Fibroblast of mammary gland (primary cell): ENCODE data around the gene CD300A.
A peak's percentile ranks its signal among the peaks of the same experiment; 100 is the strongest.

Source experiments
- DNase-seq: peaks from one replicate; pipeline ENCODE4 v3.0.0-alpha.2; 2010; ENCODE audit warnings: low read depth
- H3K4me3 ChIP-seq: 2 replicates; pipeline ENCODE4 v1.5.1; 2011; ENCODE audit warnings: low read depth, mild to moderate bottlenecking, low read length, moderate library complexity; ENCODE audit not compliant: control insufficient read depth
- TF ChIP-seq, protein P1 (sequence below): conservative IDR thresholded peaks from 2 replicates; pipeline ENCODE4 v1.5.1; 2011; ENCODE audit warnings: low read depth, low read length, inconsistent platforms; ENCODE audit not compliant: control insufficient read depth, insufficient read depth

Gene CD300A

GRCh38 chr17:74508156-74508555 lies 41.7 kb downstream of the CD300A start:
- no peak overlapping the region for H3K4me3 ChIP-seq
- peak; percentile 17 for DNase-seq
- TF ChIP-seq, protein P1, sequence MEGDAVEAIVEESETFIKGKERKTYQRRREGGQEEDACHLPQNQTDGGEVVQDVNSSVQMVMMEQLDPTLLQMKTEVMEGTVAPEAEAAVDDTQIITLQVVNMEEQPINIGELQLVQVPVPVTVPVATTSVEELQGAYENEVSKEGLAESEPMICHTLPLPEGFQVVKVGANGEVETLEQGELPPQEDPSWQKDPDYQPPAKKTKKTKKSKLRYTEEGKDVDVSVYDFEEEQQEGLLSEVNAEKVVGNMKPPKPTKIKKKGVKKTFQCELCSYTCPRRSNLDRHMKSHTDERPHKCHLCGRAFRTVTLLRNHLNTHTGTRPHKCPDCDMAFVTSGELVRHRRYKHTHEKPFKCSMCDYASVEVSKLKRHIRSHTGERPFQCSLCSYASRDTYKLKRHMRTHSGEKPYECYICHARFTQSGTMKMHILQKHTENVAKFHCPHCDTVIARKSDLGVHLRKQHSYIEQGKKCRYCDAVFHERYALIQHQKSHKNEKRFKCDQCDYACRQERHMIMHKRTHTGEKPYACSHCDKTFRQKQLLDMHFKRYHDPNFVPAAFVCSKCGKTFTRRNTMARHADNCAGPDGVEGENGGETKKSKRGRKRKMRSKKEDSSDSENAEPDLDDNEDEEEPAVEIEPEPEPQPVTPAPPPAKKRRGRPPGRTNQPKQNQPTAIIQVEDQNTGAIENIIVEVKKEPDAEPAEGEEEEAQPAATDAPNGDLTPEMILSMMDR, result no peak

- TF ChIP-seq, protein P1, result no peak
- DNase-seq, result peak; percentile 81
- no peak overlapping the region for H3K4me3 ChIP-seq
Observed at GRCh38 chr17:74512036-74512435, 45.6 kb downstream of the CD300A start.

- TF ChIP-seq, protein P1, result no peak
- DNase-seq, result peak; percentile 87
- no peak overlapping the region for H3K4me3 ChIP-seq
Observed at GRCh38 chr17:74512624-74513091, 46.2 kb downstream of the CD300A start.

DNA sequence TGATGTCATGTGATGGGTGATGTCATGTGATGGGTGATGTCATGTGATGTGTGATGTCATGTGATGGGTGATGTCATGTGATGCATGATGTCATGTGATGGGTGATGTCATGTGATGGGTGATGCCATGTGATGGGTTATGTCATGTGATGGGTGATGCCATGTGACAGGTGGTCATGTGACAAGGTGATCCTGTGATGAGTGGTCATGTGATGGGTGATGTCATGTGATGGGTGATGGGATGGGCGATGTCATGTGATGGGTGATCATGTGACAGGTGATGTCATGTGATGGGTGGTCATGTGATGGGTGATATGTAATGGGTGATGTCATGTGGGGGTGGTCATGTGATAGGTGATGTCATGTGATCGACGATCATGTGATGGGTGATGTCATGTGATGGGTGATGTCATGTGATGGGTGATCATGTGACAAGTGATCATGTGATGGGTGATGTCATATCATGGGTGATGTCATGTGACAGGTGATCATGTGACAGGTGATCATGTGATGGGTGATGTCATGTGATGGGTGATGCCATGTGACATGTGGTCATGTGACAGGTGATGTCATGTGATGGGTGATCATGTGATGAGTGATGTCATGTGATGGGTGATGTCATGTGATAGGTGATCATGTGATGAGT lies 47.7 kb downstream of the CD300A start:
- TF ChIP-seq, protein P1, result no peak
- no peak overlapping the region for H3K4me3 ChIP-seq
- peak; percentile 65 for DNase-seq

GRCh38 chr17:74514632-74515334 lies 48.3 kb downstream of the CD300A start:
- no peak for DNase-seq
- H3K4me3 ChIP-seq, result no peak overlapping the region
- TF ChIP-seq, protein P1, result no peak

GRCh38 chr17:74515941-74516340 lies 49.5 kb downstream of the CD300A start:
- TF ChIP-seq, protein P1, result no peak
- H3K4me3 ChIP-seq, result no peak overlapping the region
- no peak for DNase-seq
